ENCODE data around the gene AK4. TPM values are rescaled to one million over a fixed set of nuclear protein-coding genes. Genes with fewer than 3 reads are reported as not detected.

Gene AK4
- total and polyA plus RNA-seq, 2 donors from 2014 or later, result 47.6 to 131 TPM

GRCh38 chr1:65256860-65257708, 109.1 kb downstream of the AK4 start:
- Histone ChIP-seq H3K27me3 (ENCODE audit: control insufficient read depth, insufficient read depth, low read length) (no peaks in the 10 kb centered on the region), H3K9me3 (ENCODE audit: control insufficient read depth in 2 of 3, insufficient read depth in 1 of 3, low read length in 3 of 3) (no peaks in the 10 kb centered on the region), H3K36me3 (ENCODE audit: control insufficient read depth in 2 of 3, insufficient read depth in 3 of 3, low read length in 3 of 3) (no peaks in the 10 kb centered on the region), H3K9ac (ENCODE audit: low read length in 3 of 3) (no peak overlapping the region), H3K4me1 (ENCODE audit: control insufficient read depth in 2 of 3, insufficient read depth in 2 of 3, low read depth in 1 of 3, low read length in 3 of 3) (peaks cover 0 to 8% (median 7%) of the 10 kb centered on the region in 3 donors), H3K4me3 (ENCODE audit: low read length in 3 of 3) (no peak overlapping the region), H3K27ac (ENCODE audit: low read depth in 2 of 2, low read length in 2 of 2) (no peak overlapping the region)
- no peak for DNase-seq
- intact Hi-C loops (cut with DNase I), result no loop called here
- FAIRE-seq, result no peak
- TF ChIP-seq CTCF (IDR thresholded peaks at IDR 0.05; ENCODE audit: borderline replicate concordance, extremely low read depth, insufficient read depth), result no peak

DNA sequence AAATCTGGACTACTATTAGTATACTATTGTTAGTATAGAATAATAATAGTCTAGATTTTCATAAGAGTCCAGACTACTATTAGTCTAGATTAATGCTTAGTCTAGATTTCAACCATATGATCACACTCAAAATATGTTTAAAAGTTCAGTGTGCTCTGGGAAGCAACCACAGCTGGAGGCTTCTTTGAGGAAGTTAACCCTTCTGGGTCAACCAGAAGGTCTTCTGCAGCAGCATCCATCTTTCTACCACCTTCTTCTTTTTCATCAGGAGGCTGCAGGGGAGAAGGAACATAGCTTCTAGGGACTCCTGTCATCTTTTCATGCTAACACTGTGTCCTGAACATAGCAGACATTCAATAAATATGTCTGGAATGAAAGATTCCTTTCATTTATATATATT, 110.1 kb downstream of the AK4 start:
- TF ChIP-seq CTCF (IDR thresholded peaks at IDR 0.05; ENCODE audit: borderline replicate concordance, extremely low read depth, insufficient read depth), result no peak
- H3K9me3 ChIP-seq (ENCODE audit: control insufficient read depth in 2 of 3, insufficient read depth in 1 of 3, low read length in 3 of 3), result no peaks in the 10 kb centered on the region
- no peak for DNase-seq
- no peak overlapping the region for H3K9ac ChIP-seq (ENCODE audit: low read length in 3 of 3)
- H3K27me3 ChIP-seq (ENCODE audit: control insufficient read depth, insufficient read depth, low read length), result no peaks in the 10 kb centered on the region
- no peak for FAIRE-seq
- H3K4me1 ChIP-seq (ENCODE audit: control insufficient read depth in 2 of 3, insufficient read depth in 2 of 3, low read depth in 1 of 3, low read length in 3 of 3), result peaks cover 0 to 8% (median 7%) of the 10 kb centered on the region in 3 donors
- no peak overlapping the region for H3K4me3 ChIP-seq (ENCODE audit: low read length in 3 of 3)
- no peak overlapping the region for H3K27ac ChIP-seq (ENCODE audit: low read depth in 2 of 2, low read length in 2 of 2)
- H3K36me3 ChIP-seq (ENCODE audit: control insufficient read depth in 2 of 3, insufficient read depth in 3 of 3, low read length in 3 of 3), result no peaks in the 10 kb centered on the region
- intact Hi-C loops (cut with DNase I), result no loop called here

GRCh38 chr1:65259816-65260215, 111.8 kb downstream of the AK4 start:
- peaks cover 4% of the 10 kb centered on the region for H3K27me3 ChIP-seq (ENCODE audit: control insufficient read depth, insufficient read depth, low read length)
- no peaks in the 10 kb centered on the region for H3K36me3 ChIP-seq (ENCODE audit: control insufficient read depth in 2 of 3, insufficient read depth in 3 of 3, low read length in 3 of 3)
- no peak overlapping the region for H3K4me3 ChIP-seq (ENCODE audit: low read length in 3 of 3)
- FAIRE-seq (no peak), DNase-seq (no peak)
- peaks cover 3 to 8% (median 7%) of the 10 kb centered on the region in 3 donors for H3K4me1 ChIP-seq (ENCODE audit: control insufficient read depth in 2 of 3, insufficient read depth in 2 of 3, low read depth in 1 of 3, low read length in 3 of 3)
- TF ChIP-seq CTCF (IDR thresholded peaks at IDR 0.05; ENCODE audit: borderline replicate concordance, extremely low read depth, insufficient read depth), result no peak
- intact Hi-C loops (cut with DNase I), result no loop called here
- no peak overlapping the region for H3K27ac ChIP-seq (ENCODE audit: low read depth in 2 of 2, low read length in 2 of 2)
- H3K9me3 ChIP-seq (ENCODE audit: control insufficient read depth in 2 of 3, insufficient read depth in 1 of 3, low read length in 3 of 3), result no peaks in the 10 kb centered on the region
- H3K9ac ChIP-seq (ENCODE audit: low read length in 3 of 3), result no peak overlapping the region

All from kidney (tissue), 14 donors.